ENCODE results near the gene HPSE2.

DNA sequence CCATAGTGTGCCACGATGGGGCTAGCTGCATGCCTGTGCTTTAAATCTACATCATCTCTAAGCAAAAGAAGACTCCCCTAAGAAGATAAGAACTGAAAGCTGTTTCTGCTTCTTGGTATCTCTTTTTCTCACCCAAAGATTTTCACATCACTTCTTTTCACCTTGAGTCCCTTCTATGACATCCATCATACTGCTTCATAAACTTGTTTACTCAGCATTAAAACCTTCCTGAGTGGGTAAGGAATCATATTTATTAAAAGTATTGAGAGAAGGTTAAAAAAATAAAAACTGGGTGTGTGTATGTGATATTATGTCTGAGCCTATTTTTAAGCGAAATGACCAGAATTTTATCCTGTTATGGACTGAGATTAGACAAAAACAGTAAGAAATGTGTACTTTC, 150.3 kb downstream of the HPSE2 start:
- no peak for TF ChIP-seq BCL6 (CRISPR knock-in tag; IDR thresholded peaks at IDR 0.05)
- TF ChIP-seq ZNF331 (CRISPR knock-in tag; IDR thresholded peaks at IDR 0.05): no peak
- TF ChIP-seq ZNF510 (CRISPR knock-in tag; IDR thresholded peaks at IDR 0.05; ENCODE audit: low read depth): no peak
- TF ChIP-seq, protein P1, sequence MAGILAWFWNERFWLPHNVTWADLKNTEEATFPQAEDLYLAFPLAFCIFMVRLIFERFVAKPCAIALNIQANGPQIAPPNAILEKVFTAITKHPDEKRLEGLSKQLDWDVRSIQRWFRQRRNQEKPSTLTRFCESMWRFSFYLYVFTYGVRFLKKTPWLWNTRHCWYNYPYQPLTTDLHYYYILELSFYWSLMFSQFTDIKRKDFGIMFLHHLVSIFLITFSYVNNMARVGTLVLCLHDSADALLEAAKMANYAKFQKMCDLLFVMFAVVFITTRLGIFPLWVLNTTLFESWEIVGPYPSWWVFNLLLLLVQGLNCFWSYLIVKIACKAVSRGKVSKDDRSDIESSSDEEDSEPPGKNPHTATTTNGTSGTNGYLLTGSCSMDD (CRISPR knock-in tag; IDR thresholded peaks at IDR 0.05): no peak
- TF ChIP-seq SIN3A (IDR thresholded peaks at IDR 0.05; ENCODE audit: borderline replicate concordance, low read depth, low read length): no peak
- no peak for TF ChIP-seq IKZF1 (IDR thresholded peaks at IDR 0.05)
- TF ChIP-seq, protein P2, sequence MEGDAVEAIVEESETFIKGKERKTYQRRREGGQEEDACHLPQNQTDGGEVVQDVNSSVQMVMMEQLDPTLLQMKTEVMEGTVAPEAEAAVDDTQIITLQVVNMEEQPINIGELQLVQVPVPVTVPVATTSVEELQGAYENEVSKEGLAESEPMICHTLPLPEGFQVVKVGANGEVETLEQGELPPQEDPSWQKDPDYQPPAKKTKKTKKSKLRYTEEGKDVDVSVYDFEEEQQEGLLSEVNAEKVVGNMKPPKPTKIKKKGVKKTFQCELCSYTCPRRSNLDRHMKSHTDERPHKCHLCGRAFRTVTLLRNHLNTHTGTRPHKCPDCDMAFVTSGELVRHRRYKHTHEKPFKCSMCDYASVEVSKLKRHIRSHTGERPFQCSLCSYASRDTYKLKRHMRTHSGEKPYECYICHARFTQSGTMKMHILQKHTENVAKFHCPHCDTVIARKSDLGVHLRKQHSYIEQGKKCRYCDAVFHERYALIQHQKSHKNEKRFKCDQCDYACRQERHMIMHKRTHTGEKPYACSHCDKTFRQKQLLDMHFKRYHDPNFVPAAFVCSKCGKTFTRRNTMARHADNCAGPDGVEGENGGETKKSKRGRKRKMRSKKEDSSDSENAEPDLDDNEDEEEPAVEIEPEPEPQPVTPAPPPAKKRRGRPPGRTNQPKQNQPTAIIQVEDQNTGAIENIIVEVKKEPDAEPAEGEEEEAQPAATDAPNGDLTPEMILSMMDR (CRISPR knock-in tag; IDR thresholded peaks at IDR 0.05): no peak
- no peak for TF ChIP-seq PHF21A (CRISPR knock-in tag; IDR thresholded peaks at IDR 0.05)
- TF ChIP-seq TAF1 (CRISPR knock-in tag; IDR thresholded peaks at IDR 0.05): no peak
- no peak for TF ChIP-seq NFIC (IDR thresholded peaks at IDR 0.05; ENCODE audit: low read length)
- no peak for TF ChIP-seq FOSL1 (CRISPR knock-in tag; IDR thresholded peaks at IDR 0.05; ENCODE audit: borderline replicate concordance)
- TF ChIP-seq HMG20B (CRISPR knock-in tag; conservative IDR thresholded peaks at IDR 0.05): no peak
